ACHN (cell line): ENCODE results near the gene RNF7.
"Not testable (repeated sequence)": the region's sequence is repeated elsewhere in the genome, so short reads cannot be mapped to it uniquely, and the experiment has no call there.

Experiments
- DNase-seq: peaks from one replicate; pipeline ENCODE4 v3.0.0-alpha.2; 2015
- in situ Hi-C: cut with HindIII; loops from 2 replicates; pipeline ENCODE4 v1.10.0; 2017; ENCODE audit warnings: low sequenced_read_pairs, low pct_ligation_motif_present, low pct_unique_long_range_greater_than_20kb

Gene RNF7

GRCh38 chr3:141738022-141738890, at the start of gene RNF7:
TSS of gene RNF7 (plus strand) at chr3:141738298. CDS start at chr3:141738342, 44 bp downstream.
- in situ Hi-C loops, result no loop called here
- DNase-seq, result peak; percentile 93

GRCh38 chr3:141690431-141691072, 47.5 kb upstream of the RNF7 start:
- in situ Hi-C loops, result no loop called here
- no peak for DNase-seq

- DNase-seq, in situ Hi-C loops: not testable (repeated sequence)
Measured at GRCh38 chr3:141691471-141691870, 46.6 kb upstream of the RNF7 start.

GRCh38 chr3:141692973-141693372, 45.1 kb upstream of the RNF7 start:
- DNase-seq, in situ Hi-C loops: not testable (repeated sequence)

GRCh38 chr3:141699324-141699723, 38.8 kb upstream of the RNF7 start:
- in situ Hi-C loops, result no loop called here

GRCh38 chr3:141699897-141700296, 38.2 kb upstream of the RNF7 start:
- in situ Hi-C loops, result no loop called here
- no peak for DNase-seq

More at GRCh38 chr3:141699324-141699723, 38.8 kb upstream of the RNF7 start:
- no peak for DNase-seq

- in situ Hi-C loops, DNase-seq: not testable (repeated sequence)
Measured at GRCh38 chr3:141703367-141703766, 34.7 kb upstream of the RNF7 start.

- no peak for DNase-seq
- in situ Hi-C loops, result no loop called here
Measured at GRCh38 chr3:141707741-141708203, 30.3 kb upstream of the RNF7 start.

- DNase-seq, result no peak
- in situ Hi-C loops, result no loop called here
Measured at GRCh38 chr3:141708367-141708766, 29.7 kb upstream of the RNF7 start.

GRCh38 chr3:141709126-141709770, 28.9 kb upstream of the RNF7 start:
- in situ Hi-C loops, result no loop called here
- no peak for DNase-seq

- DNase-seq, result no peak
- in situ Hi-C loops, result no loop called here
Measured at GRCh38 chr3:141710121-141710520, 28.0 kb upstream of the RNF7 start.

GRCh38 chr3:141710888-141711616, 27.0 kb upstream of the RNF7 start:
- in situ Hi-C loops, result no loop called here
- no peak for DNase-seq

- DNase-seq, result no peak
- in situ Hi-C loops, result no loop called here
Measured at GRCh38 chr3:141714671-141715070, 23.4 kb upstream of the RNF7 start.

GRCh38 chr3:141722081-141722480, 16.0 kb upstream of the RNF7 start:
- no peak for DNase-seq
- in situ Hi-C loops, result no loop called here

GRCh38 chr3:141722648-141723047, 15.4 kb upstream of the RNF7 start:
- in situ Hi-C loops, result no loop called here
- no peak for DNase-seq

- no peak for DNase-seq
- in situ Hi-C loops, result no loop called here
Measured at GRCh38 chr3:141723255-141723654, 14.8 kb upstream of the RNF7 start.

- in situ Hi-C loops, result no loop called here
- DNase-seq, result no peak
Measured at GRCh38 chr3:141724186-141724585, 13.9 kb upstream of the RNF7 start.

- in situ Hi-C loops, result no loop called here
- no peak for DNase-seq
Measured at GRCh38 chr3:141725036-141725435, 13.1 kb upstream of the RNF7 start.

GRCh38 chr3:141726483-141726882, 11.6 kb upstream of the RNF7 start:
- DNase-seq, result no peak
- in situ Hi-C loops, result no loop called here
